ENCODE results near the gene TRMT61A.

DNA sequence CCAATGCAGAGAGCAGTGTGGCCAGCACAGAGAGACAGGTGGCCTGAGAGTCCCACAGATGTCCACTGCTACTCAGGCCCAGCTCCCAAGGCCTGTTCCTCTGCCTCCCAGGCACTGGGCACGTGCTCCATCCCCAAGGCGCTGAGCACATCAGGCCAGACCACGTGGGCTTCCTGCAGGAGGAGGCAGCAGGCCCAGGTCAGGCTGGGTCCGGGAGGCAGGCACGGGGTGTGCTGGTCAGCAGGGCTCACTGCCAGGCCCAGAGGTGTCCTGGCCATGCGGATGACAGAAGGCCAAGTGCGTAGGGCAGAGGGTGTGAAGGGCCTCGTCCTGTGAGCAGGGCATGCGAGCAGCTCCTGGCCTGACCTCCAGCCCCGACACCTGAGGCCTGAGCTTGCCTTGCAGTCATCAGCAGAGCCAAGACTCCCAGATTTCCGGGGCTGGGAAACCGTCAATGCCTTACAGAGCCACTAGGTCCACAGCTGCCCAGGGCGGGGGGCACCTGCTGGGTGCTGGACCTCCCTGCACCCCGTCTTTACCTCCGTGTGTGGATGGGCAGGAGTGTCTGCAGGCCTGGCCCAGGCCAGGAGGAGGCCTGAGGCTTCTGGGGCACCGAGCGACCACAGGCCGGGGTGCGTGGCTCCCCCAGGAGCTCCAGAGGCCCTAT lies 14.9 kb downstream of the TRMT61A start:
- TF ChIP-seq, protein P1, sequence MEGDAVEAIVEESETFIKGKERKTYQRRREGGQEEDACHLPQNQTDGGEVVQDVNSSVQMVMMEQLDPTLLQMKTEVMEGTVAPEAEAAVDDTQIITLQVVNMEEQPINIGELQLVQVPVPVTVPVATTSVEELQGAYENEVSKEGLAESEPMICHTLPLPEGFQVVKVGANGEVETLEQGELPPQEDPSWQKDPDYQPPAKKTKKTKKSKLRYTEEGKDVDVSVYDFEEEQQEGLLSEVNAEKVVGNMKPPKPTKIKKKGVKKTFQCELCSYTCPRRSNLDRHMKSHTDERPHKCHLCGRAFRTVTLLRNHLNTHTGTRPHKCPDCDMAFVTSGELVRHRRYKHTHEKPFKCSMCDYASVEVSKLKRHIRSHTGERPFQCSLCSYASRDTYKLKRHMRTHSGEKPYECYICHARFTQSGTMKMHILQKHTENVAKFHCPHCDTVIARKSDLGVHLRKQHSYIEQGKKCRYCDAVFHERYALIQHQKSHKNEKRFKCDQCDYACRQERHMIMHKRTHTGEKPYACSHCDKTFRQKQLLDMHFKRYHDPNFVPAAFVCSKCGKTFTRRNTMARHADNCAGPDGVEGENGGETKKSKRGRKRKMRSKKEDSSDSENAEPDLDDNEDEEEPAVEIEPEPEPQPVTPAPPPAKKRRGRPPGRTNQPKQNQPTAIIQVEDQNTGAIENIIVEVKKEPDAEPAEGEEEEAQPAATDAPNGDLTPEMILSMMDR (IDR thresholded peaks at IDR 0.05) = no peak
- TF ChIP-seq POLR2AphosphoS5 (IDR thresholded peaks at IDR 0.05) = peak; percentile 19

Data from prostate gland (tissue), 2 donors.